ENCODE measurements around the gene HENMT1.

DNA sequence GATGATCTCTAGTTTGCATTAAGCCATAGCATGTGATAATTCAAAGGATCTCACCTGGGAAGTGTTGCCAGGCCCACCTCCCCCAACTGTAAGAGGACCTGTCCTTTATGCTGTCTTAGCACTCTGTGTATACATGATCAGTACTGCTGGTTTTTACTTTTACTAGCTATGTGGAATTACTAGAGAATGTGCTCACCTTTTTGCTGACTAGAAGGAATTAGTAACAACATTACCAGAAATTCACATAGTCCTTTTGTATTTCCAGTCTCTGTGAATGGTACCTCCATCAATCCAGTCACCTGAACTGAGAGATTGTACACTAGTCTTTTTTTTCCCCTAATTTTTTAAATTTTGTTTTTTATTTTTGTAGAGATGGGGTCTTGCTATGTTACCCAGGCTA, 54.4 kb downstream of the HENMT1 start:
- TF ChIP-seq TAF1 (IDR thresholded peaks at IDR 0.05; ENCODE audit: borderline replicate concordance, insufficient read depth, low read length) (no peak), POLR2AphosphoS5 (IDR thresholded peaks at IDR 0.05; ENCODE audit: low read depth, low read length) (no peak)

Measured in PFSK-1 (cell line).